NB4 (cell line): ENCODE results near the gene CLCF1.

Experiments
- MYC ChIP-seq: IDR thresholded peaks from 2 replicates; pipeline ENCODE4 v1.6.1; 2011; ENCODE audit warnings: low read depth, low read length
- POLR2A ChIP-seq: IDR thresholded peaks from 2 replicates; pipeline ENCODE4 v1.6.1; 2011; ENCODE audit warnings: mild to moderate bottlenecking; ENCODE audit not compliant: insufficient read length; ENCODE audit errors: extremely low read depth
- TF ChIP-seq, protein P1 (sequence below): IDR thresholded peaks from one replicate; pipeline ENCODE4 v1.5.1; 2012; ENCODE audit warnings: low read depth, low read length
- TF ChIP-seq, protein P2 (sequence below): IDR thresholded peaks from 2 replicates; pipeline ENCODE4 v1.6.1; 2011; ENCODE audit warnings: low read depth, low read length

DNA sequence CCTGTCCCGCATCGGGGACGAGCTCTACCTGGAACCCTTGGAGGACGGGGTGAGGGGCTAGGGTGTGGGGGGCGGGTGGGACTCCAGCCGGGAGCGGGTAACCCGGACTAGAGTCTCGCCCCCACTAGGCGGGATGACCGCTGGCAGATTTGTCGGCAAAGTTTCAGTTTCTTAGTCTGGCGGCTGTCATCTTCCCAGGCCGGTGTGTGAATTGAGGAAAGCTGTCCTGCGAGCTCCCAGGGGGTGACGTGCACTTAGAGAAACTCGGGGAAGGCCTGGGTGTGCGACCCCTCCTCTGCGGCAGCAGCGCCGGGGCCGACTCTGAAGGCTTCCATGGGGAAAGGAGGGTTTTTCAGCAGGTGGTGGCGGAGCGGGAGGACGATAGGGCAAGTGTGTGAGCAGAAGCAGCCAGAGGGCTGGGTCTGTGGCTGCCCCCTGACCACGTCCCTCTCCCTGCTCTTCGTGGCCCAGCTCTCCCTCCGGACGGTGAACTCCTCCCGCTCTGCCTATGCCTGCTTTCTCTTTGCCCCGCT, 18.9 kb upstream of the CLCF1 start:
- TF ChIP-seq, protein P1, sequence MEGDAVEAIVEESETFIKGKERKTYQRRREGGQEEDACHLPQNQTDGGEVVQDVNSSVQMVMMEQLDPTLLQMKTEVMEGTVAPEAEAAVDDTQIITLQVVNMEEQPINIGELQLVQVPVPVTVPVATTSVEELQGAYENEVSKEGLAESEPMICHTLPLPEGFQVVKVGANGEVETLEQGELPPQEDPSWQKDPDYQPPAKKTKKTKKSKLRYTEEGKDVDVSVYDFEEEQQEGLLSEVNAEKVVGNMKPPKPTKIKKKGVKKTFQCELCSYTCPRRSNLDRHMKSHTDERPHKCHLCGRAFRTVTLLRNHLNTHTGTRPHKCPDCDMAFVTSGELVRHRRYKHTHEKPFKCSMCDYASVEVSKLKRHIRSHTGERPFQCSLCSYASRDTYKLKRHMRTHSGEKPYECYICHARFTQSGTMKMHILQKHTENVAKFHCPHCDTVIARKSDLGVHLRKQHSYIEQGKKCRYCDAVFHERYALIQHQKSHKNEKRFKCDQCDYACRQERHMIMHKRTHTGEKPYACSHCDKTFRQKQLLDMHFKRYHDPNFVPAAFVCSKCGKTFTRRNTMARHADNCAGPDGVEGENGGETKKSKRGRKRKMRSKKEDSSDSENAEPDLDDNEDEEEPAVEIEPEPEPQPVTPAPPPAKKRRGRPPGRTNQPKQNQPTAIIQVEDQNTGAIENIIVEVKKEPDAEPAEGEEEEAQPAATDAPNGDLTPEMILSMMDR, result no peak
- no peak for TF ChIP-seq POLR2A
- TF ChIP-seq, protein P2, sequence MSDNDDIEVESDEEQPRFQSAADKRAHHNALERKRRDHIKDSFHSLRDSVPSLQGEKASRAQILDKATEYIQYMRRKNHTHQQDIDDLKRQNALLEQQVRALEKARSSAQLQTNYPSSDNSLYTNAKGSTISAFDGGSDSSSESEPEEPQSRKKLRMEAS, result no peak
- TF ChIP-seq MYC, result no peak
